Breast epithelium (tissue), 3 donors: ENCODE data around the gene HSD17B4.

Experiments used
- POLR2A ChIP-seq: fragments of 450-650 bp; IDR thresholded peaks from one replicate; pipeline ENCODE4 v1.6.1; 2016; ENCODE audit warnings: antibody characterized with exemption, mild to moderate bottlenecking, moderate library complexity
- POLR2AphosphoS5 ChIP-seq, 3 donors: sonication (generic); formaldehyde crosslinking; IDR thresholded peaks; one replicate each; pipeline ENCODE4 v1.6.1; 2017; ENCODE audit warnings: antibody characterized with exemption in 3 of 3
- TF ChIP-seq, protein P1 (sequence below), 3 donors: fragments of 450-650 bp; IDR thresholded peaks; one replicate each; pipeline ENCODE4 v1.5.1; 2016 to 2017; ENCODE audit warnings: antibody characterized with exemption in 3 of 3, mild to moderate bottlenecking in 3 of 3, moderate library complexity in 3 of 3

DNA sequence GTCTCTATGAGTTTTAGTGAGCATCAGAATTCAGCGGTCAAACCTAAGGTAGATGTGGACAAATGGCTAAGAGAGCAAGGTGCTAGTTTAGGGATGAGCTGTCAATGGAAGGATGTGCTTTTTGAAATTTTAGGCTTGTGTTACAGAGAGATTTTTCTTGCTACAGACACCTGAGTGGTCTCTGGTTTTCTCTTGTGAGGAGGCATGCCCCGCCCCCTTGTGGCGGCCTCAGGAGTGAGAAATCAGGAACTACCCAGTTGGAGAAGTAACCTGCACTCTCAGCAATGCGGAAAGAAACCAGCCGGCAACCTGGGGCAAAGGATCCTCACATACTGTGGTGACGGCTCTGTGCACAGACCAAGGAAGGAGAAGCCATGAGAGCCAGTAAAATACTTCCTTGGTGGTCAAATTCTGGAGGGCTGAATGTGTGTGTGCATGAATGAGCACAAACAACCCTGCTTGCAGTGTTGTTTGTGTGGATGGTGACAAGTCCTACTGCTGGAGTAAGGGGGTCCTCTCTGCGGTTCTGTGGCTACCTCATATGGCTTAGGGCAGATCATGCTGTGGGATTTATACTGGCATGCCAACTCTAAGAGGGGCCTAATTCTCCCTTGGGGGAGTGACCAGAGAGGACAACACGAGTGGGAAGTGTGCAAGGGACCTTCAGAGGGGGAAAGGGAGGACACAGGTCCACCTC lies 16.7 kb upstream of the HSD17B4 start:
- TF ChIP-seq, protein P1, sequence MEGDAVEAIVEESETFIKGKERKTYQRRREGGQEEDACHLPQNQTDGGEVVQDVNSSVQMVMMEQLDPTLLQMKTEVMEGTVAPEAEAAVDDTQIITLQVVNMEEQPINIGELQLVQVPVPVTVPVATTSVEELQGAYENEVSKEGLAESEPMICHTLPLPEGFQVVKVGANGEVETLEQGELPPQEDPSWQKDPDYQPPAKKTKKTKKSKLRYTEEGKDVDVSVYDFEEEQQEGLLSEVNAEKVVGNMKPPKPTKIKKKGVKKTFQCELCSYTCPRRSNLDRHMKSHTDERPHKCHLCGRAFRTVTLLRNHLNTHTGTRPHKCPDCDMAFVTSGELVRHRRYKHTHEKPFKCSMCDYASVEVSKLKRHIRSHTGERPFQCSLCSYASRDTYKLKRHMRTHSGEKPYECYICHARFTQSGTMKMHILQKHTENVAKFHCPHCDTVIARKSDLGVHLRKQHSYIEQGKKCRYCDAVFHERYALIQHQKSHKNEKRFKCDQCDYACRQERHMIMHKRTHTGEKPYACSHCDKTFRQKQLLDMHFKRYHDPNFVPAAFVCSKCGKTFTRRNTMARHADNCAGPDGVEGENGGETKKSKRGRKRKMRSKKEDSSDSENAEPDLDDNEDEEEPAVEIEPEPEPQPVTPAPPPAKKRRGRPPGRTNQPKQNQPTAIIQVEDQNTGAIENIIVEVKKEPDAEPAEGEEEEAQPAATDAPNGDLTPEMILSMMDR (IDR thresholded peaks at IDR 0.05) = no peak
- no peak for TF ChIP-seq POLR2A
- no peak for TF ChIP-seq POLR2AphosphoS5 (IDR thresholded peaks at IDR 0.05)
